Uterus (tissue), 4 donors: ENCODE measurements around the gene VN1R5. TPM values are rescaled to one million over a fixed set of nuclear protein-coding genes. Genes with fewer than 3 reads are reported as not detected.

Experiments used
- DNase-seq, 2 donors: peaks; one replicate each; pipeline ENCODE4 v3.0.0-alpha.2; 2019 to 2020
- H3K27ac ChIP-seq, 2 donors: fragments of 200-600 bp; sonication (generic); 1 replicate in 1 of 2; 2 replicates in 1 of 2; pipeline ENCODE4 v1.5.1; 2016 to 2018
- H3K27me3 ChIP-seq, 2 donors: fragments of 200-600 bp; sonication (generic); one replicate each; pipeline ENCODE4 v1.5.1; 2018 to 2019; ENCODE audit warnings: control low read depth in 1 of 2
- H3K36me3 ChIP-seq, 2 donors: fragments of 200-600 bp; sonication (generic); one replicate each; pipeline ENCODE4 v1.5.1; 2019; ENCODE audit warnings: control low read depth in 1 of 2
- H3K4me1 ChIP-seq, 2 donors: fragments of 200-600 bp; sonication (generic); one replicate each; pipeline ENCODE4 v1.5.1; 2018 to 2019; ENCODE audit warnings: control low read depth in 1 of 2
- H3K4me3 ChIP-seq, 2 donors: fragments of 200-600 bp; sonication (generic); 1 replicate in 1 of 2; 2 replicates in 1 of 2; pipeline ENCODE4 v1.5.1; 2018 to 2019; ENCODE audit warnings: mild to moderate bottlenecking in 1 of 2
- H3K9me3 ChIP-seq, 2 donors: fragments of 200-600 bp; sonication (generic); one replicate each; pipeline ENCODE4 v1.5.1; 2019; ENCODE audit warnings: control low read depth in 1 of 2
- POLR2A ChIP-seq, 2 donors: fragments of 450-650 bp; IDR thresholded peaks; one replicate each; pipeline ENCODE4 v1.6.1; 2016; ENCODE audit warnings: antibody characterized with exemption in 2 of 2, mild to moderate bottlenecking in 1 of 2, moderate library complexity in 1 of 2
- intact Hi-C: fragments of 100-400 bp; cut with DNase I; formaldehyde crosslinking; loops from one replicate; pipeline ENCODE4 v1.15.1; 2023; ENCODE audit warnings: low total_unique reads
- total RNA-seq, 4 donors: library from RNA; depleted of rRNA in 3 of 4; stranded (reverse); fragments of >200 nt in 3 of 4; gene quantifications; one replicate each; pipeline versions ENCODE4 v1.1.0 to v1.2.4, GENCODE V29; 2014 to 2023
- TF ChIP-seq, protein P1 (sequence below), 4 experiments: fragments of 200-600 bp in 2 of 4; fragments of 450-650 bp in 2 of 4; sonication (generic) in 2 of 4; IDR thresholded peaks; one replicate each; pipeline ENCODE4 v1.5.1; 2016 to 2019; ENCODE audit warnings: antibody characterized with exemption in 4 of 4, mild to moderate bottlenecking in 2 of 4, moderate library complexity in 1 of 4
- donor health status: DM: yes; HTN: yes; CAD: no.

VN1R5 gene
- total RNA-seq, 4 donors from 2014 or later = not detected

DNA sequence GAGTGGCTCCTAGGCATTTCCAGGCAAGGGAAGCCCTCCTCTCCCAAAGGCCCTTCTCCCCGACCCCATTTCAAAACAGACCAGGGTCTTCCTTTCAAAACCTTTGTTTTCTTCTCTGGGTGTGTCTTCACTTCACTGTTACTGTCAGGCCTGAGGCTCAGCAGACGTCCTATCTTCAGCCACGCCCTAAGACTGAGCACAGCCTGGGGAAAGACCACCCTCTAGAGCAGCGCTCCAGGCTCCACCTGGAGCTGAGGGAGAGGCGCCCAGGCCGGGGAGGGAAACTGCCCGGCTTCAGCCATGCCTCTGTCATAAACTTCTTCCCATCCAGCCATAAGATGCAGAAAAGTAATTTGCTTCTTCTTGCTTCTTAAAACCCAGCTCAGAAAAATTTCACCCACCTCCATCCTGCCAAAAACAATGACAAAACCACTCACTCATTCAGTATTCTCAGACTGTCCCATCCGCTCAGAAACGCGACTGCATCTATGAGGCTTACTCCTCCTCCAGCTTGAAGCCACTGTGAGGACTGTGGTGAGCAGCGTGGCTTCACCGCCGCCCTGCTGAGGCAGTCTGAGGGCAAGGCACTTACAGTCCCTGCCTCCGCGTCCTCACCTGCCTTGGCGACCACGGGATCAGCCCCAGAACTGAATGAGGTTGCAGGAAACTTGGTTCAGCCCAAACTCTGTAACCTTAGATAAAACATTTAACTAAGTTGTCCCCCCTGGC, 36.1 kb downstream of the VN1R5 start:
- TF ChIP-seq, protein P1, sequence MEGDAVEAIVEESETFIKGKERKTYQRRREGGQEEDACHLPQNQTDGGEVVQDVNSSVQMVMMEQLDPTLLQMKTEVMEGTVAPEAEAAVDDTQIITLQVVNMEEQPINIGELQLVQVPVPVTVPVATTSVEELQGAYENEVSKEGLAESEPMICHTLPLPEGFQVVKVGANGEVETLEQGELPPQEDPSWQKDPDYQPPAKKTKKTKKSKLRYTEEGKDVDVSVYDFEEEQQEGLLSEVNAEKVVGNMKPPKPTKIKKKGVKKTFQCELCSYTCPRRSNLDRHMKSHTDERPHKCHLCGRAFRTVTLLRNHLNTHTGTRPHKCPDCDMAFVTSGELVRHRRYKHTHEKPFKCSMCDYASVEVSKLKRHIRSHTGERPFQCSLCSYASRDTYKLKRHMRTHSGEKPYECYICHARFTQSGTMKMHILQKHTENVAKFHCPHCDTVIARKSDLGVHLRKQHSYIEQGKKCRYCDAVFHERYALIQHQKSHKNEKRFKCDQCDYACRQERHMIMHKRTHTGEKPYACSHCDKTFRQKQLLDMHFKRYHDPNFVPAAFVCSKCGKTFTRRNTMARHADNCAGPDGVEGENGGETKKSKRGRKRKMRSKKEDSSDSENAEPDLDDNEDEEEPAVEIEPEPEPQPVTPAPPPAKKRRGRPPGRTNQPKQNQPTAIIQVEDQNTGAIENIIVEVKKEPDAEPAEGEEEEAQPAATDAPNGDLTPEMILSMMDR (IDR thresholded peaks at IDR 0.05) = no peak
- TF ChIP-seq POLR2A (IDR thresholded peaks at IDR 0.05) = no peak
- H3K9me3 ChIP-seq = no peaks in the 10 kb centered on the region
- no peaks in the 10 kb centered on the region for H3K36me3 ChIP-seq
- intact Hi-C loops = no loop called here
- H3K4me1 ChIP-seq = no peaks in the 10 kb centered on the region
- no peak for DNase-seq
- H3K4me3 ChIP-seq = no peak overlapping the region
- no peak overlapping the region for H3K27ac ChIP-seq
- H3K27me3 ChIP-seq = no peaks in the 10 kb centered on the region

DNA sequence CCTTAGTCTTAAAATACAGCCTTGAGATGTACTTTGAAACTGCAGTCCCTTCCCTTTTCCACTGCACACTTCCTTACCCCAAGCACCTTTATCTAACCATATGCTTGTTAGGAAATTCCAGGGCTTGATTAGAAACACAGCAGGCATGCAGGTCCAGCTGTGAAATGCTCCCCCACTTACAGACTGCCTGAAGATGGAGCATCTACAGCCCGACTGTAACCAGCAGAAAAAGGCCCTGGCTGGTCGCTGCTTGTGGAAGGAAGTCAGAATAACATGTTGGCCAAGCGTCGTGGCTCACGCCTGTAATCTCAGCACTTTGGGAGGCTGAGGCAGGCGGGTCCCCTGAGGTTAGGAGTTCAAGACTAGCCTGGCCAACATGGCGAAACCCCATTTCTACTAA, 37.2 kb downstream of the VN1R5 start:
- Histone ChIP-seq H3K36me3 (no peaks in the 10 kb centered on the region), H3K27ac (no peak overlapping the region), H3K9me3 (no peaks in the 10 kb centered on the region), H3K27me3 (no peaks in the 10 kb centered on the region), H3K4me1 (no peaks in the 10 kb centered on the region), H3K4me3 (no peak overlapping the region)
- intact Hi-C loops = no loop called here
- DNase-seq = no peak
- no peak for TF ChIP-seq POLR2A (IDR thresholded peaks at IDR 0.05)
- TF ChIP-seq, protein P1 (IDR thresholded peaks at IDR 0.05) = no peak

DNA sequence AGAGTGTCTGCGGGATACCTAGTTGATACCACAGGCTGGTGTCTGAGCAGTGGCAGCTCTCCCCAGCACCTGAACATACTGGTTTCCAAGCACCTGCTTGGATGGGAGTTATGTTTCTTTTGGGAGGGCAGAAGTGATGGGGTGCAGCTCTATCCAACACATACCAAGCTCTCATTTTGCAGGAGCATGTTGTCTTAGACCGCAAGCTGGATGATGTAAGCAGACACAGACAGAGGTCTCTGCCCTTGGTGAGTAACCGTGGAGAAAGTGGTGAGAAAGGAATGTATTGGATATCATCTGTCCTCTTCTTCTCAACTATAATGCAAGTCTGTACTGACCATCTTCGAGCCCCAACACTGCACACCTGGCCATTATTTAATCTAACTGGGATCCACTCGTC, 38.4 kb downstream of the VN1R5 start:
- Histone ChIP-seq H3K9me3 (no peaks in the 10 kb centered on the region), H3K4me1 (no peaks in the 10 kb centered on the region), H3K27ac (no peak overlapping the region), H3K27me3 (no peaks in the 10 kb centered on the region), H3K36me3 (no peaks in the 10 kb centered on the region), H3K4me3 (no peak overlapping the region)
- TF ChIP-seq POLR2A (IDR thresholded peaks at IDR 0.05) = no peak
- TF ChIP-seq, protein P1 (IDR thresholded peaks at IDR 0.05) = no peak
- intact Hi-C loops = no loop called here
- no peak for DNase-seq

DNA sequence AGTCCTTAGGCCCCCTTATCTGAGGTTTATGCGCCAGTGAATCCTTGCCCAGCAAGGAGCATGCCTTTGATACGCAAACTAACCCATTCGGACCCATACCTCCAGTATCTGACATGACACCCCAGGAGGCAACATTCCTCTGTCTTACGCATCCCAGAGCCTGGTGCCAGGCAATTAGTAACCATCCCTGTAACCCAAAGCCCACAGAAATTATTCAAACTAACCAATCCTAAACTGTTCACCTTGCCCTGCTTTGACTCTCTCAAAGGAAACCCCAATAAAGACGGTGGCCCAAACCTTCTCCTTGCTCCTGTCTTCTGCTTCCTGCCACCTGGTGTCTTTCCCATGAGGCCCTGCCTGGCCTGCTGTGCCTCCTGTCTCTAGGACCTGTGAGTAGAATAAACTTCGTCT, 39.4 kb downstream of the VN1R5 start:
- Histone ChIP-seq H3K27me3 (no peaks in the 10 kb centered on the region), H3K4me1 (no peaks in the 10 kb centered on the region), H3K4me3 (no peak overlapping the region), H3K9me3 (no peaks in the 10 kb centered on the region), H3K27ac (no peak overlapping the region), H3K36me3 (no peaks in the 10 kb centered on the region)
- intact Hi-C loops = no loop called here
- TF ChIP-seq POLR2A (IDR thresholded peaks at IDR 0.05) = no peak
- TF ChIP-seq, protein P1 (IDR thresholded peaks at IDR 0.05) = no peak
- no peak for DNase-seq

DNA sequence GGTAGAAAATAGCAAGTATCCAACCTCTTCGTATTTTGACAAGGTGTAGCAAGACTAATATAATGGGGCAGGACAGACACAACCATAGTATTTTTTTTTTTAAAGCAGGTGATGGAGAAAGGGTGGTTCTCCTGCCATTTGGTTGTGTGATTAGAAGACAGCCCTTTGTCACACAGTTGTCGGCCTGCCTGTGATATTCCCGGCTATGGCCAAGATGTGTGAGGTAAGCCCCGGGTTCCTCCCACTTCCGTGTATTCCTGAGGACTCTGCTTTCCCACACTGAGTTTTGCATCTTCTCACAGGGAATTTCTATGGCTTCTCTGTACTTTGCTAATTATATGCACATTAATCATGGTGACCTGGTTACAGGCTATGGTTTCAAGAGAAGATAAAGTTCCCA, 39.9 kb downstream of the VN1R5 start:
- intact Hi-C loops = no loop called here

More for the DNA sequence above, 39.9 kb downstream of the VN1R5 start:
- no peak overlapping the region for H3K27ac ChIP-seq
- no peak for DNase-seq
- H3K36me3 ChIP-seq = no peaks in the 10 kb centered on the region
- no peaks in the 10 kb centered on the region for H3K4me1 ChIP-seq
- no peaks in the 10 kb centered on the region for H3K9me3 ChIP-seq
- no peak for TF ChIP-seq POLR2A (IDR thresholded peaks at IDR 0.05)
- TF ChIP-seq, protein P1 (IDR thresholded peaks at IDR 0.05) = no peak
- H3K27me3 ChIP-seq = no peaks in the 10 kb centered on the region
- H3K4me3 ChIP-seq = no peak overlapping the region
